Renal cortex interstitium (tissue), 11 donors: ENCODE results near the gene PLEKHM1. TPM values are rescaled to one million over a fixed set of nuclear protein-coding genes. Genes with fewer than 3 reads are reported as not detected.

ENCODE experiments used
- DNase-seq, 11 donors: peaks; one replicate each; pipeline ENCODE4 v3.0.0-alpha.2; 2013; ENCODE audit warnings: low read depth in 9 of 11, low spot score in 4 of 11; ENCODE audit errors: extremely low read depth in 1 of 11
- polyA plus RNA-seq, 3 donors: library from polyadenylated mRNA; unstranded; fragments of 120-200 nt; gene quantifications; one replicate each; pipeline ENCODE4 v1.2.1, GENCODE V29; 2013; ENCODE audit not compliant: insufficient read length in 3 of 3

The PLEKHM1 gene
- polyA plus RNA-seq, 3 donors: 11.9 to 17.8 (median 12.4) TPM

DNA sequence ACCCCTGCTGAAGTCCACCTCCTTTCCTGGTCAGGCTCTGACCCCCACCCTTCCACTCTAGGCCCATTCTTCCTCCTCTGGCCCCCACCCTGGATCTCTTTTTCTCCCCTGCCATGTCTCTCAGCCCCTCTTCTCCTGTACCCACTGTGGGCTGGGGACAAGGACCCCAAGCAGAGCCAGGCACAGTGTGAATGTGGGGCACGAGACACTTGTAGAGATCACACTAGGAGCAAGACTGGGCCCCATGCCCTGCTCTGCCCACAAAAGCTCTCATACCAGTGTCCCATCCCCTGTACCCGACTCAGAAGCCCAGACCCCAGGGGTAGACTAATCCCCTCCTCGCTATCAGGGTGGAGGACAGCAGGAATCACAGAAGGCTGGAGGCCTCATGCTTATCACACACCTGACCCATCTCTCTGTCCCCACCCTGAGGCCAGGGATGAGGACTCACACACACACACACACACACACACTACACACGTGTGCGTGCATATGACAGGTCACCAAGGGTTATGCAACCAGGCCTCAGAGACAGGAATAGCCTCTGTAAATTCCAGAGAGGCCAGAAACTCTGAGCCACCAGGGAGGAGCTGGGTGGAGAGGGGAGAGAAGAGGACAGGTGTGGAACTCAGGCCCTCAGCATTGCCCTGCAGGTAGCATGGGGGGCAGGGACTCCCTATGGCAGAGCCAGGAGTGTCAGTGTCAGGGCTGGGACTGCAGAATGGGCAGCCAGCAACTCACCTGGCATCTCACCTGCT, 79.0 kb downstream of the PLEKHM1 start:
- DNase-seq: no peak

- DNase-seq: no peak
Measured at GRCh38 chr17:45410144-45411091, 80.1 kb downstream of the PLEKHM1 start.

DNA sequence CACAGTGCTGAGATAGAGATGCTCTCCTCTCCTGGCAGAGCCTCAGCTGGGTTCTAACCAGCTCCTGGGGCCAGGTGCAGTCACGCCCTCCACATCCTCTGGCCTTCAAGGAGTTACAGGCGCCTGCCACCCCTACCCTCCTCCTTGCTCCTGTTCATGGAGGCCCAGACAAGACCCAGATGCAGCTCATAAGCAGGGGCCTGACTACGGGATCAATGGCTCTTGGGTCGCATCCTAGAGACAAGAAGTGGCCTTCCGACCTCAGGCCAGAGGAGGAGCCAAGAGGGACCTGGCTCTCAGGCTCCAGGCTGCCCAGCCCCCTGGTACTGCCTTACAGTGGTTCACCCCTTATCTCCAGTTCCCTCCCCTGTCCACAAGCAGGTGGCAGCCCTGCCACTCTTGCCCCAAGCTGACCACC, 80.9 kb downstream of the PLEKHM1 start:
- DNase-seq: no peak

DNA sequence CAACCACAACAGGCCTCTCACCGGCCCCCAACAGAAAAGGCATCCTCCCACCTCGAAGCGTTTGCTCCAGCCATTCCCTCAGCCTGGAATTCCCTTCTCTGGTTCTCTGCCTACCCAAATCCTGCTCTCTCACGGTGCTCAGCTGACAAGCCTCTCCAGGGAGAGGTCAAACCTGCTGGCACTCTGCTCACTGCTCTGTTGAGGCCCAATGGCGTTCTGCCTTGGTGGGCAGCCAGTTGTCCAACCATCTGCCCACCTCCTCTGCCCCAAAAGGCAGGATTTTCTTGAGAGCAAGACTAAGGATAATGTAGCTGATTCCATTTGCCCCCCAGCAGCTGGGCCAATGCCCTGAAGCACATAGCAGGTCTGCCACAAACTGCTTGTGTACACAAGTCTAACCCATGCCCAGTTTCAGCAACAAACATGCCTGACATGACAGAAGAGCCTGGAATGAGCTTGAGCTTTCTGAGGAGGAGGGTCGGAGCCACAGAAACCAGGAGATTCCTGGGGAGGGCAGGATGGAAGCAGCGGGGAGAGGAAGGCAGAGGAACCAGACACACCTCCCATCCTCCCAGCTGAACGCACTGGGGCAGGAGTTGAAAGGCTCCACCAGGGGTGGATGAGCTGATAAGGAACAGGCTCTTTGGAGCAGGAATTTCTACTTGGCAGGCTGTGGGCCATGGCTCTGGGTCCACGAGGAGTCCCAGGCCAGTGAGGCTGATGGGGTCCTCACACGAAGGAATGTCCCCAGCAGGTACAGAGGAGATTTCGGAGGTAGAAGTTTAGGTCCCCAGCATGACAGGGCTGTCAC, 81.7 kb downstream of the PLEKHM1 start:
- no peak for DNase-seq

DNA sequence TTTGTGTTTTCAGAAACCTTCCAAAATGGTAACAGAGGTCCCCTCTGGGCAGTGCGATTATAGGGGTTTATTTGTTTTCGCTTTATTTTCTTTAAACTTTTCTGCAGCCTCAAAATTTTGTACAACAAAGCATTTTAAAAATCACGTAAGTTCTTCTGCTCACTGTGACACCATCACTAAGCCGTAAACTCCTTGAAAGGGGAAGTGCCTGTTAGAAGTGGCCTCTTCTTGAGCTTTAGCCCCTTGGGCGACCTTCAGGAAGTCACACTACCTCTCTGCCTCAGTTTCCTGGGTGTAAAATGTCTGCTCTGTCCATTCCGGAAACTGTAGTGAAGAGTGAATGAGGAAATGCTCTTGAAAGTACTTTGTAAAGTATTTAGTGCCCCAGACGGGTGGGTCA, 84.4 kb downstream of the PLEKHM1 start:
- DNase-seq: no peak

- DNase-seq: no peak
Measured at GRCh38 chr17:45405250-45406086, 85.1 kb downstream of the PLEKHM1 start.

DNA sequence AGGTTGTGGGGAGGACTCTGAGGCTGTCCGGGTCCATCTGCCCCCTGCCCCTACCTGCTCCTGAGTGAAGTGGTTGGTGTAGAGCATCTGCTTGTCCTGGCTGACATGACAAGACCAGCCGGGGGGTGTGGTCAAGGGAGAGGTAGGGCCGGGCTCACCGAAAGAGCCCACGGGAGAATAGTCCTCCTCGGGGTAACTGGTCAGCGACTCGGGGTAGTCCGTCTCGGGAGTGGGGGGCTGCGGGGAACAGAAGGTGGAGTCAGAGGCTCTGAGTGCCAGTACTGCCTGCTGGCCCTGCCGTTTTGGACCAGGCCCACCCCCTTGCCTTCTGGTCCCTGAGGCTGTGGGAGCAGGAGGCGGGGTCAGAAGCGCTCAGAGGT, 85.7 kb downstream of the PLEKHM1 start:
- DNase-seq: no peak

- DNase-seq: no peak
Measured at GRCh38 chr17:45403906-45404490, 86.5 kb downstream of the PLEKHM1 start.

- DNase-seq: no peak
Measured at GRCh38 chr17:45402916-45403315, 87.6 kb downstream of the PLEKHM1 start.

GRCh38 chr17:45398800-45399199, 91.7 kb downstream of the PLEKHM1 start:
- no peak for DNase-seq

GRCh38 chr17:45397796-45398195, 92.7 kb downstream of the PLEKHM1 start:
- DNase-seq: no peak

DNA sequence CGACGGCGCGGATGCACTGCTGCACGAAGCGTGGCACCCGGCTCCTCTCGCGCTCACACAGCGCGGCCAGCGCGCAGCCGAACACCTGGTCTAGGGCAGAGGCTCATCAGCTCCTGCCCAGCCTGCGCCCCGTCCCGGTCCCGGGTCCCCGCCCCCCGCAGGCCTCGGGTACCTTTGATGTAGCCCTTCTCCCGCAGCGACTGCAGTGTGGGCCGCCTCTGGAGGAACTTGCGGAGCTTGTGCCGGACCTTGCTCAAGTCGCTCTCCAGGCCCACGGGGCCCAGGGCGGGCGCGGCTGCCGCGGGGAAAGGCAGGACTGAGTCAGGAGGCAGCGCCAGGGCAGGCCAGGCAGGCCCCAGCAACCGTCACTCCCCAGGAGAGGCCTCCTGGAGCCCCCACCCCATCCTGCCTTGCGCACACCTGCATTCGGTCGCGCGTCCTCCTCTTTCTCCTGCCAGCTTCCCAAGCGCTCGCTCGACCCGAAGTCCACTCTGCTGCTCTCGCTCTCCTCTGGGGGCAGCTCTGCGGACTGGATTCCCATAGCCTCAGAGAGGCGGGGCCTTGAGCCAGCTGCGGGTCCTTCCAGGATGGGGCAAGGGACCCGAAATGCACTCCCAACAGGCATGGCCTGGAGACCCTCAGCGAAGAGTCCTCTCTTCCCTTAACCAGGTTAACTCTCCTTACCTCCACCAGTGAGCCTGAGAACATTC, 93.9 kb downstream of the PLEKHM1 start:
- DNase-seq: no peak

DNA sequence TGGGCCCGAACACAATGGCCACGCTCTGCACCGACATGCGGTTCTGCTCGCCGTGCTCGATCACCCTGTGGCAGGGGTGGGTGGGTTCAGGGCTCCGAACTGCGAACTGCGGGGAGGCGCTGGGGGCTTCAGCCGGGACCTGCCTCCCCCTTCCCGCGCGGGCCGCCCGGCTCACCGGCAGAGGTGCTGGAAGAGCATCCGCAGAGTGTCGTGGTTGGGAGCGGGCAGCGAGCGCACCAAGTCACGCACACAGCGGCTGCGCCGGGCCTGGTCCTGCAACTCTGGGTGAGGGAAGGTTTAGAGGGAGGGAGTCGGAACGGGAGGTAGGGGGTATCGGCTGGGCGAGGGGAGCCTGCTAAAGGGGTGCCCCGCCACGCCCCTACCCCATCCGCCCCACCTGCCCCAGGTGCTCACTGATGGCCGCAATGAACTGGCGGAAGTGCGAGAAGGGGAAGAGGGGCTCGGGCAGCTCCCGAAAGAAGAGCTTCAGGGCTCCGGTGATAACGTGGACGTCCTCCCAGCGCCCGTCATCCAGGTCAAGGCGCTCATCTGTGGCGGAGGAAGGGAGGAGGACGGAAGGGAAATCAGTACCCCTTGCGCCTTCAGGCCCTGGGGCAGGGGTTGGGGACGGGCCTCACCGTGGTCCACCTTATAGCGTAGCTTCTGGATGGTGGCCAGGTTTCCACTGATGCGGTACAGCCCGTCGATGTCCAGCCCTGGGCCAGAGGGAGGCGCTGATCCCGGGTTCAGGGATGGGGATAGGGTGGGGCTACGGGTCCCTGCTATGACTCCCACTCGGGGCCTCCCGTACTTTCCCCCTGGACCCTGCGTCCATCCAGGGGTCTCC, 94.7 kb downstream of the PLEKHM1 start:
- no peak for DNase-seq

DNA sequence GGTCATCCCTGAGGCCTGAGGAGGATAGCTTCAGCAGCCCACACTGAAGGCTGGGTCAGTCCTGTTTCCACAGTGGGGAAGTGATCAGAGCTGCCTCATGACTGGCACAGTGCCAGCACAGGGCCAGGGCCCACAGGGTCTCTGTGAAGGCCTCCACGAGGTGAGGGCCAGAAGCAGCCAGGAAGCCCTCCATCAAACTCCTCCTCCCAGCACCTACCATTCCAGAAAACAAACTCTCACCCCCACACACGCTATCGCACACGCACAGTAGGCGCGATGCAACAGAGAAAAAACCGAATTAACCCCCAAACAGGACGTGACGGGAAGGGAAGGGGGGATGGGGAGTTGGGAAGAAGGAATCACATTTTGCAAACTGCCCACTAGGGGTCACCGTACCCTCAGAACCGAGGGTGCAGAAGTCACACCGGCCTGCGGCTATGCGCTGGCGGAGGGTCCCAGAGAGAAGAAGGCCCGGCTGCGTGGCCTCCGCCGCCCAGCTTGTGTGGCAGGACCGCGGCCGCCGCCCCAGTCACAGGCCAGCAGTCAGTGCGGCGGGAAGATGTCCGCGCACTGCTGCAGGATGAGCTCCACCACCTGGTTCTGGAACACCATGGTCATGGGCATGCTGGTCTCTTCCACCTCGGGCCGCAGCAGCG, 95.5 kb downstream of the PLEKHM1 start:
- peak; percentile 71 to 91 (median 88) for DNase-seq

- DNase-seq: no peak
Measured at GRCh38 chr17:45394564-45394912, 96.0 kb downstream of the PLEKHM1 start.

- DNase-seq: no peak
Measured at GRCh38 chr17:45394091-45394490, 96.4 kb downstream of the PLEKHM1 start.
